Frontal cortex (tissue), 4 donors: ENCODE measurements around the gene GAB1. TPM values are rescaled to one million over a fixed set of nuclear protein-coding genes. Genes with fewer than 3 reads are reported as not detected.

Experiments used
- DNase-seq, 2 donors: peaks; one replicate each; pipeline ENCODE4 v3.0.0; 2012; ENCODE audit warnings: low spot score in 2 of 2
- FAIRE-seq: peaks from 2 replicates; lab custom pipeline; 2012; peaks lifted over from hg19 to GRCh38; lab: Jason Lieb, UNC
- total RNA-seq: library from RNA; depleted of rRNA; stranded (reverse); fragments of >200 nt; gene quantifications from one replicate; pipeline ENCODE4 v1.2.3, GENCODE V29; 2014
- donor health status: control.
- donor health status: control.
- donor health status: control.

Gene GAB1
- total RNA-seq, 1 donor from 2014 or later = 15.5 TPM

DNA sequence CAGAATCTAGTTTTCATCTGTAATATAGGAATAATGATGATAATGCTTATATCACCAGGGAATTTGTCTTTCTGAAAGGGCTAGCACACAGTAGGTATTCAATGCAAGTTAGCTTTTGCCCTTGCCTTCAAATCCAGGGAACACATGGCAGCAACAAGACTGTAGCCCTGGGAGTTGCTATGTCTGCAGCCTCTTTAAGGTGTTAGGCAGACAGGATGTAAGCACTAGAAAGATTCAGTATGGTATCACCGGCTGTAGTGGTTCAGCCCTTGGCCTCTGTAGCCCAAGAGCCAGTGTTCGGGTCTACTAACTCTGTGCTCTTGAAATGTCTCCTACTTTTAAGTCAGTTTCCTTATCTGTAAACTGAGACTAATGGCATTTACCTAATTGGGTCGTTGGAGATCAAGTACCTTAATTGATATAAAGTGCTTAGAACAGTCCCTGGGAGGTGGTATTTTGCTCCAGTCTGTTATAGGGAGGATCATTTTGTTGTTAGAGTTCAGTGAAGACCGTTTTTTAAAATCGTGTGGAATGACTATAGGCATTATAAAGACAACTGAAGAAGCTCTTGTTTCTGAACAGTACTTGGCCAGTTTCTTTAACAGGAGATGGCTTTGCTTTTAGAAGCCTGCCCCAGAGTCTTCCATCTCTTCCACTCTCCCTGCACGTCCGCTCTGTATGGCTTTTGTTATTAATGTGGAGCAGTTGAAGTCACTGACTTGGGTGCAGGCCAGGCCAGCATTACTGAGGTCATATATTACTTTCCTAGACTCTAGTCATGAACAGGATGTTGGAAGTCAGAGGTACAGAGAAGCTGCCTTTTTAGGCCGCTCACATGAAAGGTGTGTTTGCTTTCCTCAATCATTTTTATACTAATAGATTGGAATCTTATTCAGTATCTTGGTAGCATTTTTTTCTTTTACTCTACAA is 44.8 kb downstream of the GAB1 start:
- no peak for FAIRE-seq
- no peak for DNase-seq

- no peak for DNase-seq
- FAIRE-seq = no peak
These were observed 45.9 kb downstream of the GAB1 start for GRCh38 chr4:143382596-143382995.

GRCh38 chr4:143383005-143383574 is 46.4 kb downstream of the GAB1 start:
- DNase-seq (no peak), FAIRE-seq (no peak)

GRCh38 chr4:143384381-143384994 is 47.8 kb downstream of the GAB1 start:
- DNase-seq = no peak
- FAIRE-seq = no peak

- FAIRE-seq (no peak), DNase-seq (no peak)
These were observed 50.1 kb downstream of the GAB1 start for GRCh38 chr4:143386812-143387211.

GRCh38 chr4:143389579-143390195 is 53.0 kb downstream of the GAB1 start:
- DNase-seq (no peak), FAIRE-seq (no peak)

GRCh38 chr4:143390764-143391163 is 54.1 kb downstream of the GAB1 start:
- DNase-seq (no peak), FAIRE-seq (no peak)

DNA sequence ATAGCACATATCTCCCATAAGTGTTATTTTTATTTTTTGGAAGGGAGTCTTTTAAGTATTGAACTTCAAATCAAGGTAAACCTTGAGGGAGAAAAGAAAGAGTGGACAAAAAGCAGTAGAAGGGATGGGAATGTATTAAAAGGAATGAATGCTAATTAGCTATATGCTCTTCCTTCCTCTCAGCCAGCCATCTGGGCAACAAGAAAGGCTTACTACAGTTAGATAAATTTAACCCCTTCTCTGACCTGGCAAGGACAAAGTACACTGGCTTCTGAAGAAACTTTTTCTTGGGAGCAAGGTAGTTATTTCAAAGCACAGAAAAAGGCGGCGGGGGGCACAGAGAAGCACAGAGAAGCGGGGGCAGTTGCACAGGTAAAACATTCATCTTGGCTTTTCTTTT is 54.6 kb downstream of the GAB1 start:
- no peak for FAIRE-seq
- DNase-seq = no peak

DNA sequence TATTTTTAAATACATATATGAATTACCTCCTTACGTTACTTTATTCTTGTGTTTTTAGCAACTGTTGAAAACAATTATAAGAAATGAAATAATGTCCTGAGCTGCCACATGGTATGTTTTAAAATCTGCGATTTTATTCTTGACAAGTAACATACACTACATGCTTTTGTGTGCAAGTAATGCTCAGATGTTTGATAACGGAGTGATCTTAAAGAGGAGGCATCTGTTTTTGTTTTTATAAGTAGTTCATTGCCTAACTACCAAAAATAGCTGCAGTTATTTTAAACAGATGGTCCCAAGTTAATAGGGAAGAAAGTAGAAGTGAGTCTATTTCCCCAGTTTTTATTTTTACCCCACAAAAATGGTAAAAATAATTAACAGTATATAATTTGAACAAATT is 55.2 kb downstream of the GAB1 start:
- DNase-seq = no peak
- no peak for FAIRE-seq

DNA sequence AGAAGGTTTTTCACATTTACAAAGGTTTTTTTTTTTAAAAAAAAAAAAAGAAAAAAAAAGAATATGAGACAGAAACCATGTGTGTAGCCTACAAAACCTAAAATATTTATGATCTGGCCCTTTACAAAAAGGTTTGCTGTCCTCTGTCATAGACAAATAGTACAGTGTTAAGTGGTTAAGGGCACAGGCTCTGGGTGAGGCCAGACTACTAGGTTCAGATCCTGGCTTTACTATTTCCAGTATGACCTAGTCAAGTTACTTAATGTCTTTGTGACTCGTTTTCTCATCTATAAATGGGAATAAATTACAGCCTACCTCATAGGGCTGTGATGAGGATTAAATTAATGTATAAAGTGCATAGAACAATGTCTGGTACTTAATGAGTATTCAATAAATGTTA is 56.5 kb downstream of the GAB1 start:
- FAIRE-seq = no peak
- DNase-seq = no peak

- no peak for FAIRE-seq
- DNase-seq = no peak
These were observed 58.2 kb downstream of the GAB1 start for GRCh38 chr4:143394739-143395453.

GRCh38 chr4:143396695-143397094 is 60.0 kb downstream of the GAB1 start:
- FAIRE-seq (no peak), DNase-seq (no peak)

DNA sequence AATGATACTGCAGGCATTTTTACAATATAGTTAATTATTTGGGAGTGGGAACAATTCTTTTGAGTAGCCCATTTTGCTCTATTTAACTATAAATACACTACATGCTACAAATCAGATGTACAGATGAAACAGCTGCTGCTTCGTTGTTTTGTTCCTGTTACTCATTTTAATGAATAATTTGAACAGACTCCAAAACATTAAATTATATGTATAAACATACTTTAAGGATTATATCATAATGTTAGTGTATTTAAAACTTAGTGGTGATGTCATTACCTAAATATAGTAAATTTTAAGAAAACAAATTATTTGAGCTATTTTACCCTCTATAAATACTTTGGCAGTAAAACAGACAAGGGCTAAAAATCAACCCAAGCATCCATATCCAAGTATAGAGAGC is 60.7 kb downstream of the GAB1 start:
- peak; percentile 59 for FAIRE-seq
- no peak for DNase-seq

DNA sequence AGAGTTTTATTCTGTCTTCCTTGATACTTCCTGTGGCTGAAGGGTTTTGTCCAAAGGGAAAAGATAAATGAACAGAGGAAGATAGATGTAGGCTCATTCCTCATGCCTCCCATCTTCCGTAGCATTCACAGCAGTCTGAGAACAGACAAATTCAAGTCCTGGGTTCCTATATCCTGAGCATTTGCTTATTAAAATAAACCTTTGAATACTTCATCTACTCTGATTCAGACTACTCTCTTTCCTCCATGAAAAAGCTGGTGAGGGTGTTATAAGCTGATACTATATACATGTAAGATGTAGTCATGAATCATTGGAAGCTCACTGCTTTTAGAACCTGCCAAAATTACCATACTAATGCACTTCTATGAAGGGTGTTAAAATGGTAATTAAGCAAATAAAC is 61.2 kb downstream of the GAB1 start:
- no peak for DNase-seq
- no peak for FAIRE-seq

DNA sequence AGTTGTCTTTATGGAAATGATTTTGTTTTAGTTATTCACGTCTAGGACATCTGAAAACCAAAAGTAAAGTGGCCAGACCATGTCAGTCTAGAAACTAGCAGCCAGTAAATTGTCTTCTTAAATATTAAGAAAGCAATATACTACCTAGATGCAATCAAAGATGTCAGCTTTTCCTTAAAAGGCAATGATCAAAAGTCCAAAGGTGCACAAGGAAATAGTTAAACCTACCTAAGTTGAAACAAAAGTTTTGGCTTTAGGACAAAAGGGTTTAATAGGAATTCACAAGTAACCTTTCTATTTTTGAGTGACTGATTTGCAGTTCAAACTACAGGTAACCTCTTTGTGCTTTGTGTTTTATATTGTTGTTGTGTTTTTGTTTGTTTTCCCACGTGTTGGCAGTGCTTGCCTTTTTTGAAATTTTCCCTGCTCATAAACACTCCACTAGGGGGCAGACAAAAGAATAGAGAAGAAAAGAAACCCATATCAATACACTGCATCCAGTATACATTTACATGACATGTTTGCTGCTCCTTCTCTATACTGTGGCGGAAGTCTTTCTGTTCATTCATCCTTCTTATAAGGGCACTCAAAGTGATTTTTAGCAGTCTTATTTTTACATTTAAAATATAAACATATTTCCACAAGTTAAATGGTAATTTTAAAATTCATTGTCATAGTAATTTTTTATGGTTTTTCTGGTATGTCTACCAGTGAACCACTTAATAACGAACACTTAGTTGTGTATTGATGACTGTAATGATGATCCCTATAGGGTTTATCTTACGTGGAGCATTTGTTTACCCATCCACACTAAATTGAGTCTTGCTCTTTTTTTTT is 62.7 kb downstream of the GAB1 start:
- FAIRE-seq (peak; percentile 24), DNase-seq (no peak)

DNA sequence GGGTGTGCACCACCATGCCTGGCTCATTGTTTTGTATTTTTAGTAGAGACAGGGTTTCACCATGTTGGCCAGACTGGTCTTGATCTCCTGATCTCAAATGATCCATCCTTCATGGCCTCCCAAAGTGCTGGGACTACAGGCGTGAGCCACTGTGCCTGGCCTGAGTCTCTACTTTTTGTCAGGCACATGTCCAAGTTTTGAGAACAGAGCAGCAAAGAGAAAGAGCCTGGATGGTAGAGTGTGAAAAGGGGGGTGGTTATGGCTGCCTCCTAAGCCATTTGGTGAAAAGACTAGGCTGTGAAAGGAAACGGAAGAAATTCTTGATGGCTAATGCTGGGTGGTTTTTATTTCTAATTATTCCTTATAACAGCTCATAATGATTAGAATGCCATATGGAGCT is 63.4 kb downstream of the GAB1 start:
- no peak for FAIRE-seq
- no peak for DNase-seq

- peak; percentile 84 for FAIRE-seq
- DNase-seq = no peak
These were observed 66.3 kb downstream of the GAB1 start for GRCh38 chr4:143402776-143403552.

DNA sequence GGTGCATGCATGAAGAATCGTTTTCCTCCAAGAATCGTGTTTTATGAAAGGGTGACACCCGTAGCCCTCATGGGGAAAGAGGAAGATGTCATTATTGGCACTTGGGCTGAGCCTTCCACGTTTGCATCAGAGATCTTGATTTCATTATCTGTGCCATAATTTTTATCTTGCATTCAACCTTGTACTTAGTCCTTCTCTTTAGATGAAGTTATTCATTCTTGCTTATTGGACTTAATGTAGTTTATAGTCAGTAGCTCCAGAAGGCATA is 66.8 kb downstream of the GAB1 start:
- no peak for FAIRE-seq
- DNase-seq = no peak

DNA sequence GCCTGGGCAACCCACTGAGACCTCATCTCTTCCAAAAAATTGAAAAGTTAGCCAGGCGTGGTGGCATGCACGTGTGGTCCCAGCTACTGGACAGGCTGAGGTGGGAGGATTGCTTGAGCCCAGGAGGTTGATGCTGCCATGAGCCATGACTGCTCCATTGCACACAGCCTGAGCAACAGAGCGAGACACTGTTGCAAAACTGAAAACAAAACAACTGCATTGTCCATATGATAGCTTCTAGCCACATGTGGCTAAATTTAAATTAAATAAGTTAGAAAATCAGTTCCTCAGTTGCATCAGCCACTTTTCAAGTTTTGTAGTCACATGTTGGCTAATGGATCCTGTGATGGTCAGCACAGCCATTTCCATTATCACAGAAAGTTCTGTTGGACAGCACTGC is 67.9 kb downstream of the GAB1 start:
- FAIRE-seq (no peak), DNase-seq (no peak)
